Right cardiac atrium (tissue), 5 donors: Measurements from ENCODE around the gene EIF2S3. TPM values are rescaled to one million over a fixed set of nuclear protein-coding genes. Genes with fewer than 3 reads are reported as not detected.

Experiments
- ATAC-seq, 2 donors: fragments of 200-7000 bp; cut with Tn5 transposase; one replicate each; pipeline versions ENCODE4 v1.8.0 to v1.9.1; 2020; ENCODE audit warnings: moderate library complexity in 2 of 2, mild to moderate bottlenecking in 1 of 2
- DNase-seq, 3 donors: peaks; one replicate each; pipeline ENCODE4 v3.0.0-alpha.2; 2020
- H3K27ac ChIP-seq: one replicate; pipeline ENCODE4 v1.5.1; 2013; ENCODE audit warnings: mild to moderate bottlenecking, low read length, control low read depth, moderate library complexity
- H3K27me3 ChIP-seq: one replicate; pipeline ENCODE4 v1.6.1; 2013; ENCODE audit not compliant: control insufficient read depth, insufficient read depth
- H3K4me1 ChIP-seq: one replicate; pipeline ENCODE4 v1.6.1; 2013; ENCODE audit warnings: low read length; ENCODE audit not compliant: control insufficient read depth, insufficient read depth
- H3K4me3 ChIP-seq: one replicate; pipeline ENCODE4 v1.5.1; 2013; ENCODE audit warnings: low read length, control low read depth
- H3K9me3 ChIP-seq: one replicate; pipeline ENCODE4 v1.6.1; 2013; ENCODE audit warnings: low read length; ENCODE audit not compliant: control insufficient read depth
- WGBS: extraction: QIAGEN DNeasy Blood & Tissue Kit; methylation state at CpG from one replicate; pipeline ENCODE4 v1.1.7; 2013; 5-methylcytosine and 5-hydroxymethylcytosine counted together
- intact Hi-C, 4 donors: fragments of 100-400 bp; cut with DNase I; formaldehyde crosslinking; loops; one replicate each; pipeline versions ENCODE4 v1.11.0 to v1.14.0; 2022 to 2023
- long read RNA-seq, 4 donors: library from polyadenylated mRNA; unstranded; transcript quantifications; one replicate each; pipeline ENCODE4 v2.0.0, GENCODE V29; 2020 to 2021
- polyA plus RNA-seq: library from polyadenylated mRNA; stranded (reverse); fragments of 200-250 nt; gene quantifications from one replicate; pipeline ENCODE4 v1.2.3, GENCODE V29; 2013
- total RNA-seq, 4 donors: library from RNA; stranded (reverse); fragmentation: NEBNext Ultra II Directional; extraction: Animal tissue kit (Norgen Biotek cat#: 25700); gene quantifications; one replicate each; pipeline ENCODE4 v1.2.1, GENCODE V29; 2021
- donor health status: healthy with polysubstance abuse.
- donor health status: DM: no; HTN: yes; CAD: no.
- donor health status: DM: no; HTN: no; CAD: no.
- donor health status: DM: no; HTN: yes; CAD: no; lungs with severe emphysema.
- donor health status: DM: yes; HTN: yes; CAD: no.

EIF2S3 gene
- 10 to 100 TPM; 73.8 to 97.4 (median 88.1) TPM for total RNA-seq
- polyA plus RNA-seq: 32.6 TPM
- long read RNA-seq, donor 1, transcript EIF2S3-201 (12 exons, 2,858 nt): major isoform, 201 of 219 reads
- long read RNA-seq, donor 1, partial matches to known transcripts: 9 of 219 reads
- long read RNA-seq, donor 1, other reads (novel, unspliced or antisense): 9 of 219 reads
- long read RNA-seq, donor 2, transcript EIF2S3-201 (12 exons, 2,858 nt): major isoform, 42 of 44 reads
- long read RNA-seq, donor 2, partial matches to known transcripts: 2 of 44 reads
- long read RNA-seq, donor 2, other reads (novel, unspliced or antisense): 0 of 44 reads
- long read RNA-seq, donor 3, transcript EIF2S3-201 (12 exons, 2,858 nt): major isoform, 999 of 1,080 reads
- long read RNA-seq, donor 3, partial matches to known transcripts: 38 of 1,080 reads
- long read RNA-seq, donor 3, other reads (novel, unspliced or antisense): 43 of 1,080 reads
- long read RNA-seq, donor 4, transcript EIF2S3-201 (12 exons, 2,858 nt): major isoform, 125 of 138 reads
- long read RNA-seq, donor 4, partial matches to known transcripts: 11 of 138 reads
- long read RNA-seq, donor 4, other reads (novel, unspliced or antisense): 2 of 138 reads

DNA sequence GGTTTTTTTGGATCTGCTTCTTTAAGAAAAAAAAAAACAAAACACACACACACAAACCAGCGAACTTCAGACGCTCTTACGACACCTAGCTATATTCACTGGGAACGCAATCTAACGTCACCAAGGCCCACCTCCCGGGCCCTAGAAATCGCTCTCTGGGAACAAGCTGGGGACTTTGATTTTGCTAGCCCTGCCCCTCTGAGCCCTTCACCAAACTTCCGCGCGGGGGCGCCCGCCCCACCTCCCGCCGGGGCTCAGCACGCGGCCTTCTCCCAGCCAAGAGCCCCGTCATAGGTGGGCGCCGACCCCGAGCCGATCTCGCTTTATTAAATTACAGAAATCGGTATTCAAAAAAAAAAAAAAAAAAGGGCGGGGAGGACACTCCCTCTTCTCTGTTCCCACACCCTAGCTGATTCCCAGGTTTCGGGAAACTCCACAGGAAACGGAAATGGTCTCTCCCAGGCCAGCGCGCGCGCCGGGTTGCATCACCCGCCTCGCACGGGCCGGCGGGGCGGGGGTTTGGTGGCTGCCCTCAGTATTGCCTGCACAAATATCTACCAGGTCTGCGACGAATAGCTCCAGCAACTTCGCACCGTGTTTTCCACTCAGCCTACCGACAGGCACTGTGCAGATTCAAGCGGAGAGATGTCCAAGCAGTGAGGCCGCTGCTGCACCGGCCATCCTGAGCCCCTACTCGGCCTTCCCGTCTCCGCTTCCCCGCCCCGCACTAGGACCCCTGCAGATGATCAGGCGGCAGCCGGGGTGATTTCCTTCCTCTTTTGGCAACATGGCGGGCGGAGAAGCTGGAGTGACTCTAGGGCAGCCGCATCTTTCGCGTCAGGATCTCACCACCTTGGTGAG lies at the start of gene EIF2S3:
TSS of gene EIF2S3 (plus strand) at position 775 of the 861 bp plus-strand sequence. CDS start at position 788, 13 bp downstream.
- DNase-seq (peak; percentile 90 to 95 (median 94)), ATAC-seq (peak; percentile 99)
- Histone ChIP-seq H3K27me3 (no peaks in the 10 kb centered on the region), H3K4me1 (no peaks in the 10 kb centered on the region), H3K9me3 (no peaks in the 10 kb centered on the region), H3K27ac (peak within 1 kb of the TSS; percentile 88), H3K4me3 (peak within 1 kb of the TSS; percentile 92)
- intact Hi-C loops: no loop called here
- under 1% methylated on average over 57 of the region's 57 CpGs for WGBS

DNA sequence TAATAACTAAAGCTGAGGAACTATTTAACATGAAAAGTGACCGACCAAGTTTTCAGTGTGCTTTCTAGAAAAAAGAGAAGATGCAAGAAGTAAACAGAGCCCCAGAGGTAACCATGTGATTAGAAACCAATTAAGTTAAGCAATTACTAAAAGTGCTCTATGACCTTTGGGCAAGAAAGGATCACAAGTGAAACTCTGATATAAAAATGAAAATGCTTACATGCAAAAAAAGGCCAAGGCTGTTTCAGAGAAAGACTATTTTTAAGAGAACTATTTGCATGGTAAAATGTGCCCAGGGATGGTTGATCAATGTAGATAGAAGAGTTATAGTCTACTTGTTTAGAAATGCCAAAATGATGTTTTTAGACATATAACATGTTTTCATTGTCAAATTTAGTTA lies 49.7 kb upstream of the EIF2S3 start:
- 89% methylated on average over 1 of the region's 1 CpG for WGBS
- Histone ChIP-seq H3K4me3 (no peak overlapping the region), H3K27me3 (no peaks in the 10 kb centered on the region), H3K4me1 (no peaks in the 10 kb centered on the region), H3K27ac (no peak overlapping the region), H3K9me3 (no peaks in the 10 kb centered on the region)
- intact Hi-C loops: no loop called here
- no peak for ATAC-seq
- no peak for DNase-seq

DNA sequence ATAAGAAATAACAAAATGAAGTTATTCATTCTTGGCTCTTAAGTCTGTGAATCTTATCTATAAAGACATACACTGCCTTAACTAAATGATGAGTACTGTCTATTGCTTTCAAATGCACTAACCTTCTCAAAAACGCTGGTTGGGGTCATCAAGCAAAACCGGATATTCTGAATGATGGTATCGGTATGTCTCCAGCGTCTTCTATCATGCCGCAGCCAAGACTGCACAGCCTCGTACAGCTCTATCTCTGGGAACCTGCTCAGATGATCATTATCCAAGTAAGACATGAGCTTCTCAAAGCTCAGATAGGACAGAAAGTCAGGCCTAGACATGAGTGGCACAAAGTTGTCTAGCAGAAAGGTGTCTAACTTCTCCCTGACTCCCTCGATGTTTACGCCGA lies 48.9 kb upstream of the EIF2S3 start:
- H3K4me3 ChIP-seq: no peak overlapping the region
- H3K9me3 ChIP-seq: no peaks in the 10 kb centered on the region
- DNase-seq (no peak), ATAC-seq (no peak)
- H3K27me3 ChIP-seq: no peaks in the 10 kb centered on the region
- H3K4me1 ChIP-seq: no peaks in the 10 kb centered on the region
- intact Hi-C loops: no loop called here
- H3K27ac ChIP-seq: no peak overlapping the region
- WGBS: 90% methylated on average over 9 of the region's 9 CpGs

DNA sequence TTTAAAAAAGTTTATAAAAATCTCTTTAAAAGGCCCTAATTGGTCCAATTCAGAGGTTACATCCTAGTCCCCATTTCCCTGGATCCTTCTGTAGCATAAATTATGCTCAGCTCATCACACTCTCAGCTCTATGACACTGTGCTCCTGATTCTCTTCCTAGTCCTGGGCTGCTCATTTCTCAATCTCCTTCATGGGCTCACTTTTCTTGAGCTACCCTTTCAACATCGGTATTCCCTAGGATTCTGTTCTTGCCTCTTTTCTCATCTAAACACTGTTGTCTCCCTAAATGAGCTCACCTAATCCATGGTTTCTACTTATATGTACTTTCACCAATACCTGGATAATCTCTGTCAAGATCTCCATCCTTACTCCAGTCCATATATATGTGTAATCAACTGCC lies 42.5 kb upstream of the EIF2S3 start:
- no peak overlapping the region for H3K27ac ChIP-seq
- intact Hi-C loops: no loop called here
- H3K4me1 ChIP-seq: peaks cover 2% of the 10 kb centered on the region
- no peak overlapping the region for H3K4me3 ChIP-seq
- ATAC-seq: no peak
- DNase-seq: no peak
- no peaks in the 10 kb centered on the region for H3K27me3 ChIP-seq
- WGBS: 100% methylated on average over 1 of the region's 1 CpG
- H3K9me3 ChIP-seq: no peaks in the 10 kb centered on the region

DNA sequence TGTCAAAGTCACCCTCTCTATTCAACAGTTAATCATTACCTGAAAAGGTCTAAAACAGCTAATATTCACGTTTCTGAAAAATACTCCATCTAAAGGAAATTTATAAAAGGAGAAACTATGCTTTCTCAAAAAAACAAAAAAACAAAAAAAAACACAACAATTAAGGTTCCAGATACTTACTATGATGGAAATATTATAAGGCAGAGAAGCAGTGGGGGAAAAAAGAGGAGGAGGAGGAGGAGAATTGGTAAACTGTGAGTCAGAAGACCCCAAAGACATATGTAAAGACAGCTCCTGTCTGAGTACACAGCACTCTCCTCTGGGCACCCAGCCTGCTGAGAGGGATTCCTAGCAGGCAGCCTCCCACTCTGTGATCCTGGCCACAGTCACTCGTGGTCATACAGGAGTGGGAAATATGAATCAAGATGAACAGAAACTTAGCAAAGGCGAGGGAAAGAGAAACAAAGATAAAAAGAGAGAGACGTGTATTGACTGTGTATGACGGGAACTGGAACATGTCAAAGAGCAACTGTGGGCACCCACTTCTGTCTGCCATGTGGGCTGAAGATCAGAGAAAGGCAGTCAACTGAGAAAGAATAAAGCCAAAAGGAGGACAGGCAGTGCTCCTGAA lies 40.3 kb upstream of the EIF2S3 start:
- peak; percentile 26 to 31 for ATAC-seq
- H3K27me3 ChIP-seq: no peaks in the 10 kb centered on the region
- 37% methylated on average over 5 of the region's 5 CpGs for WGBS

DNA sequence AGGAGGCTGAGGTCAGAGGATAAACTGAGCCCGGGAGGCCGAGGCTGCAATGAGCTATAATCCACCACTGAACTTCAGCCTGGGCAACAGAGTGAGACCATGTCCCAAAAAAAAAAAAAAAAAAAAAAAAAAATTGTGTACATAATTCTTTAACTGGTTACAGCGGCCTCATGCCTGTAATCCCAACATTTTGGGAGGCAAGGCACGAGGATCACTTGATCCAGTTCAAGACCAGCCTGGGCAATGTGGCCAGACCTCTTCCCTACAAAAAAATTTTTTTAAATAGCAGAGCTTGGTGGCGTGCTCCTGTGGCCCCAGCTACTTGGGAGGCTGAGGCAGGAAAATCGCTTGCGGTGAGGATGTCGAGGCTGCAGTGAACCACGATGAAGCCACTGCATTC lies 37.1 kb upstream of the EIF2S3 start:
- H3K4me1 ChIP-seq: peaks cover 2% of the 10 kb centered on the region
- no peak overlapping the region for H3K4me3 ChIP-seq
- H3K27me3 ChIP-seq: no peaks in the 10 kb centered on the region
- whole genome bisulfite sequencing: 98% methylated on average over 9 of the region's 9 CpGs
- H3K27ac ChIP-seq: no peak overlapping the region
- DNase-seq (no peak), ATAC-seq (no peak)
- intact Hi-C loops: no loop called here
- no peaks in the 10 kb centered on the region for H3K9me3 ChIP-seq

More for the DNA sequence above, 40.3 kb upstream of the EIF2S3 start:
- Histone ChIP-seq H3K9me3 (no peaks in the 10 kb centered on the region), H3K27ac (peak overlapping the region; percentile 13), H3K4me3 (no peak overlapping the region), H3K4me1 (peaks cover 2% of the 10 kb centered on the region)
- intact Hi-C loops: no loop called here
- DNase-seq: no peak

DNA sequence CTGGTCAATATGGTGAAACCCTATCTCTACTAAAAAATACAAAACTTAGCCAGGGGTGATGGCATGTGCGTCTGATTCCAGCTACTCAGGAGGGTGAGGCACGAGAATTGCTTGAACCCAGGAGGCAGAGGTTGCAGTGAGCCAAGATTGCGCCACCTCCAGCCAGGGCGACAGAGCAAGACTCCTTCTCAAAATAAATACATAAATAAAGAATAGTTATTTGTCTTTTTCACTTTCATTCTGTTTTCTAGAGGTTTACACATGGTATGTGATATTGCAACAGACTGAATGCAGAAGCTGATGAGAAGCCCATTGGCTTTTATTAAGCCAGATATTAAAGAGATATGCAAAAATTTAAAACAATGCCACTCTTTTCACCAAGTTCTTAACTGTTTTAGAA lies 35.9 kb upstream of the EIF2S3 start:
- Histone ChIP-seq H3K9me3 (no peaks in the 10 kb centered on the region), H3K4me1 (no peaks in the 10 kb centered on the region), H3K4me3 (no peak overlapping the region), H3K27ac (no peak overlapping the region), H3K27me3 (no peaks in the 10 kb centered on the region)
- DNase-seq (no peak), ATAC-seq (no peak)
- 62% methylated on average over 4 of the region's 4 CpGs for WGBS
- intact Hi-C loops: no loop called here

DNA sequence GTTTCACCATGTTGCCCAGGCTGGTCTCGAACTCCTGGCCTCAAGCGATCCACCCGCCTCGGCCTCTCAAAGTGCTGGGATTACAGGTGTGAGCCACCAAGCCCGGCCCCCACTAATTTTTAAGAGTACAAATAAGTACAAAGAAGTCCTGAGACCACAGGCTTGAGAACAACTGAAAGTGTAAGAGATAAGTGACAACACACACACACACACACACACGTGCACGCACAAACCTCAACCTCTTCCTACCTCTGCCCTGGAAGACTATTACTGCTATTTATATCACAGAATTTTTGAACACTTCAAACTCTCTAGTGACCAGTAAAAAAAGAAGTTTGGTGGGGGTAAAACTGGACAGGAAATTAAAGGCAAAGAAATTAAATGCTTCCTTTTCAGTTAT lies 35.3 kb upstream of the EIF2S3 start:
- ATAC-seq: no peak
- WGBS: 72% methylated on average over 7 of the region's 7 CpGs
- Histone ChIP-seq H3K4me1 (no peaks in the 10 kb centered on the region), H3K27ac (no peak overlapping the region), H3K9me3 (no peaks in the 10 kb centered on the region), H3K27me3 (no peaks in the 10 kb centered on the region), H3K4me3 (no peak overlapping the region)
- DNase-seq: no peak
- intact Hi-C loops: no loop called here

DNA sequence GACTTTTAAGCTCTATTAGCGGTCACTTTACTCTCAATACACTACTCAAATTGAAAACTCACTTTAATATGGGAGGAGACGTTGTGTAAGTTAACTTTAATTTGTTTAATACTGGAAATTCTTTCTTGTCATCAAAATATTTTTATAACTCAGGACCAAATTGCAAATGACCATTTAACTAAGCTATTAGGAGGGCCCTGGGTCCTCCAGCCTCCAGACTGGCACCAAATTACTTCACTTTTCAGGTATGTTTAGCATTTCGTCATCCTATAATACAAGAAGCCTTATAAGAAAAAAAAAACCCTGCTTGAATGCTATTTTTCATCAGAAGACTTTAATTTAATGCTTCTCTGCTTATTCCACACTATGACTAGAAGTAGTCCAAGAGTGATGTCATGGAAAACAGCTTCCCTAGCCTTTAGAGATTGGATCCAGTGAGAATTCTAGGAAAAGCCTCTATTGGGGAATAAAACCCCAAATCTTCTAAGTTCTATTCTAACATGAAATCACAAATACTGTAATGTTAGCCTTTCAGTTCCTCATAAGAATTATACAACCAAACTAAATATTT lies 34.4 kb upstream of the EIF2S3 start:
- 73% methylated on average over 3 of the region's 3 CpGs for WGBS
- ATAC-seq: no peak

DNA sequence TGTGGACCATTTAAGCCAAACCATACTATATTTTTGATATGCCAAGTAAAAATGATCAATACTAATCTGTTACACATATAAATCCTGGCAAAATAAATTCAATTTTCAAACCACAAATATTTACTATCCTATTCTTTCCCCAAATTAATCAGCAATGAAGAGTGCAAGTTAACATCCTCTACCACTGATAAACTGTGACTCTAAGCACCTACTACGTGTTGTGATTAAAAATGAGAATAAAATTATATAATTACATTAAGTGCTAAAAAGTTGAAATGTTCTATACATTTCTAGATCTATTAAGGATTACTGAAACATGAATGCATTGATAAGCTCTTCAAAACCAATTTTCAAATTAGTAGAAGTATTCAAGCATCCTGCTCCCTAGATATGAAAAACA lies 31.2 kb upstream of the EIF2S3 start:
- Histone ChIP-seq H3K27ac (no peak overlapping the region), H3K9me3 (no peaks in the 10 kb centered on the region), H3K27me3 (no peaks in the 10 kb centered on the region), H3K4me3 (peak overlapping the region; percentile 98), H3K4me1 (no peaks in the 10 kb centered on the region)
- ATAC-seq (no peak), DNase-seq (no peak)
- 2% methylated on average over 1 of the region's 1 CpG for WGBS
- intact Hi-C loops: loop anchor here in 1 of 4 donors (10.0 kb wide), 1 partner anchor 119 kb away; the partner anchor contains the start of genes APOO and CXorf58

More for the DNA sequence above, 34.4 kb upstream of the EIF2S3 start:
- Histone ChIP-seq H3K9me3 (no peaks in the 10 kb centered on the region), H3K4me3 (no peak overlapping the region), H3K27me3 (no peaks in the 10 kb centered on the region), H3K4me1 (no peaks in the 10 kb centered on the region), H3K27ac (no peak overlapping the region)
- no peak for DNase-seq
- intact Hi-C loops: loop anchor here in 1 of 4 donors (10.0 kb wide), 1 partner anchor 116 kb away; the partner anchor contains the start of genes APOO and CXorf58
